ENCODE results near the gene PHLDB1.

GRCh38 chr11:118606844-118607228, 579 bp upstream of the PHLDB1 start:
- TF ChIP-seq POLR2A (IDR thresholded peaks at IDR 0.05): no peak
- TF ChIP-seq CTCF (IDR thresholded peaks at IDR 0.05): no peak

Data from lower leg skin (tissue), 3 donors.